Measurements from ENCODE around the gene ZDHHC20.

DNA sequence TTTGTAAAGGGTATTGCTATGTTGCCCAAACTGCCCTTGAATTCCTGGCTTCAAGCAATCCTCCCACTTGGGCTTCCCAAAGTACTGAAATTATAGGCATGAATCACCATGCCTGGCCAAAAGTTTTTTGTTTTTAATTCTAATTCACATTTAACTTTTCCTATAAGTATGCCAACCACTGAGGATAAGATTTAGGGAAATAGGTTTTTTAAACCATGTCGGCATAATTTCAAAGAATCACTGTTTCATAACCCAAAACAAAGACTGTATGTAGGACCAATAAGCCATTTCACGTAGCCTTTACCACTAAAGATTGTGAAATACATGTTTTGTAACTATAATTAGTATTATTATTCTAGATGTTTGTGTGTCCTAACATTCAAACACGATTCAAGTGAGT is 8.2 kb downstream of the ZDHHC20 start:
- TF ChIP-seq, protein P1, sequence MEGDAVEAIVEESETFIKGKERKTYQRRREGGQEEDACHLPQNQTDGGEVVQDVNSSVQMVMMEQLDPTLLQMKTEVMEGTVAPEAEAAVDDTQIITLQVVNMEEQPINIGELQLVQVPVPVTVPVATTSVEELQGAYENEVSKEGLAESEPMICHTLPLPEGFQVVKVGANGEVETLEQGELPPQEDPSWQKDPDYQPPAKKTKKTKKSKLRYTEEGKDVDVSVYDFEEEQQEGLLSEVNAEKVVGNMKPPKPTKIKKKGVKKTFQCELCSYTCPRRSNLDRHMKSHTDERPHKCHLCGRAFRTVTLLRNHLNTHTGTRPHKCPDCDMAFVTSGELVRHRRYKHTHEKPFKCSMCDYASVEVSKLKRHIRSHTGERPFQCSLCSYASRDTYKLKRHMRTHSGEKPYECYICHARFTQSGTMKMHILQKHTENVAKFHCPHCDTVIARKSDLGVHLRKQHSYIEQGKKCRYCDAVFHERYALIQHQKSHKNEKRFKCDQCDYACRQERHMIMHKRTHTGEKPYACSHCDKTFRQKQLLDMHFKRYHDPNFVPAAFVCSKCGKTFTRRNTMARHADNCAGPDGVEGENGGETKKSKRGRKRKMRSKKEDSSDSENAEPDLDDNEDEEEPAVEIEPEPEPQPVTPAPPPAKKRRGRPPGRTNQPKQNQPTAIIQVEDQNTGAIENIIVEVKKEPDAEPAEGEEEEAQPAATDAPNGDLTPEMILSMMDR (IDR thresholded peaks at IDR 0.05), result no peak
- no peak for TF ChIP-seq RAD21 (IDR thresholded peaks at IDR 0.05; ENCODE audit: low read length)
- TF ChIP-seq, protein P2, sequence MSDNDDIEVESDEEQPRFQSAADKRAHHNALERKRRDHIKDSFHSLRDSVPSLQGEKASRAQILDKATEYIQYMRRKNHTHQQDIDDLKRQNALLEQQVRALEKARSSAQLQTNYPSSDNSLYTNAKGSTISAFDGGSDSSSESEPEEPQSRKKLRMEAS (IDR thresholded peaks at IDR 0.05; ENCODE audit: low read depth), result no peak
- TF ChIP-seq YY1 (IDR thresholded peaks at IDR 0.05; ENCODE audit: low read depth), result no peak
- TF ChIP-seq RXRA (IDR thresholded peaks at IDR 0.05; ENCODE audit: borderline replicate concordance, low read depth), result no peak
- TF ChIP-seq EZH2phosphoT487 (IDR thresholded peaks at IDR 0.05; ENCODE audit: borderline replicate concordance, low read depth), result no peak
- TF ChIP-seq MEF2A (IDR thresholded peaks at IDR 0.05; ENCODE audit: borderline replicate concordance, low read depth), result no peak
